ENCODE measurements around the gene PRPS1. TPM values are rescaled to one million over a fixed set of nuclear protein-coding genes. Genes with fewer than 3 reads are reported as not detected.
A peak's percentile ranks its signal among the peaks of the same experiment; 100 is the strongest.

The PRPS1 gene
- 11.8 and 15.0 TPM in 2 replicates for total RNA-seq

DNA sequence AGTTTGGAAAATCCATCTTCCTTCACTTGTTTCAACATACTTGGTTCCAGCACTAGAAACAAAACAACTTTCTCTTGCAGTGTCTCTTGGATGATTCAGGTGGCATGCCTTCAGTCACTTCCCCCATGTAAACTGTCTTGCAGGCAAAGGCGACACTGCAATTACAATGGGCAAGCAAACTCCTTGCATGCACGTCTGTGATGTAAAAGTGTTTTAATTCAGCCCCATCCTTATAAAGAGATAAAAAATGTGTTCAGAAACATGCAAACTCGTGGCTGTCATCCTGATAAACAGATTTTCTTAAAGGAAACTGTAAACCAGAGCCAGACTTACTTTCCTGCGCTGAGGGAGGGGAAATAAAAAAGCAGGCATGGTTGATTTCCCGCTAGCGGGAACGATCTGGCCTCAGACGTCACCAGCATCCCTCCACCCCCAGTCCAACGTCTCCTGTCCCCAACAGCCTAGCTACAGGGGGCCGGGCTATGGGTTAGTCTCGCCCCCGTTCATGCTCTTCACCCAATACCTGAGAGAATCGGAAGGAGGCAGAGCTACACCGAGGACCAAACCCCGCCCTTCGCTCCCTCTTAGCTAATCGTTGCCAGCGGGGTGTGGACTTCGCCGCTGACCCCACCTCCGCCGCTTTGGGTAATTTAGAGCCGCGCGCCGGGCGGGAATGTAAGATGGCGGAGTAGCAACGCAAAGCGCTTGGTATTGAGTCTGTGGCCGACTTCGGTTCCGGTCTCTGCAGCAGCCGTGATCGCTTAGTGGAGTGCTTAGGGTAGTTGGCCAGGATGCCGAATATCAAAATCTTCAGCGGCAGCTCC, at the start of gene PRPS1:
Gene PRPS1 (plus strand): TSS at position 673 of the 824 bp plus-strand sequence. CDS start 119 bp downstream, at position 792.
- TF ChIP-seq, protein P1, sequence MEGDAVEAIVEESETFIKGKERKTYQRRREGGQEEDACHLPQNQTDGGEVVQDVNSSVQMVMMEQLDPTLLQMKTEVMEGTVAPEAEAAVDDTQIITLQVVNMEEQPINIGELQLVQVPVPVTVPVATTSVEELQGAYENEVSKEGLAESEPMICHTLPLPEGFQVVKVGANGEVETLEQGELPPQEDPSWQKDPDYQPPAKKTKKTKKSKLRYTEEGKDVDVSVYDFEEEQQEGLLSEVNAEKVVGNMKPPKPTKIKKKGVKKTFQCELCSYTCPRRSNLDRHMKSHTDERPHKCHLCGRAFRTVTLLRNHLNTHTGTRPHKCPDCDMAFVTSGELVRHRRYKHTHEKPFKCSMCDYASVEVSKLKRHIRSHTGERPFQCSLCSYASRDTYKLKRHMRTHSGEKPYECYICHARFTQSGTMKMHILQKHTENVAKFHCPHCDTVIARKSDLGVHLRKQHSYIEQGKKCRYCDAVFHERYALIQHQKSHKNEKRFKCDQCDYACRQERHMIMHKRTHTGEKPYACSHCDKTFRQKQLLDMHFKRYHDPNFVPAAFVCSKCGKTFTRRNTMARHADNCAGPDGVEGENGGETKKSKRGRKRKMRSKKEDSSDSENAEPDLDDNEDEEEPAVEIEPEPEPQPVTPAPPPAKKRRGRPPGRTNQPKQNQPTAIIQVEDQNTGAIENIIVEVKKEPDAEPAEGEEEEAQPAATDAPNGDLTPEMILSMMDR (IDR thresholded peaks at IDR 0.05; ENCODE audit: insufficient read depth, low read length, severe bottlenecking): no peak
- FAIRE-seq (no peak), DNase-seq (ENCODE audit: low read depth) (peak; percentile 87)
- Histone ChIP-seq H3K4me3 (ENCODE audit: low read depth, low read length) (peak within 1 kb of the TSS; percentile 52), H3K27me3 (ENCODE audit: control insufficient read depth, insufficient read depth, low read length) (no peaks in the 10 kb centered on the region), H3K36me3 (ENCODE audit: control insufficient read depth, insufficient read depth, low read length) (no peaks in the 10 kb centered on the region)

DNA sequence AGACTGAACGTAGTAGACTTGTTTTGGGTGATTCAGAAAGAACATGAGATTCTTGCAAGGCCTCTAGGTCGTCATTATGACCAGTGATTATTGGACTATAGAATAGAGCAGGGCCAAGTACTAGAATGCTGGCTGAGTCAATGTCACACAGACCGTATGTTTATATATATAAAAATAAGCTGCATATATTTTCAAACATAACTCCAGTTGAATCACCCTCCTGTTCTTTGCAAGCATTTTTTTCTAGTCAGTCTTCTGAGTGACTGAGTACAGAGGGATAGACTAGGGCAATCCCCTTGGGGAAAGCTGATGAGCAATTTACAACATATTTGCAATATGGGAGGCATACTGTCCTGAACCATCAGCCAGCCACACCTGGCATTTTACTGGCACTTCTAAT, 48.4 kb upstream of the PRPS1 start:
- Histone ChIP-seq H3K27me3 (ENCODE audit: control insufficient read depth, insufficient read depth, low read length) (no peaks in the 10 kb centered on the region), H3K36me3 (ENCODE audit: control insufficient read depth, insufficient read depth, low read length) (no peaks in the 10 kb centered on the region), H3K4me3 (ENCODE audit: low read depth, low read length) (no peak overlapping the region)
- TF ChIP-seq, protein P1 (IDR thresholded peaks at IDR 0.05; ENCODE audit: insufficient read depth, low read length, severe bottlenecking): no peak
- DNase-seq (ENCODE audit: low read depth): peak; percentile 37
- no peak for FAIRE-seq

DNA sequence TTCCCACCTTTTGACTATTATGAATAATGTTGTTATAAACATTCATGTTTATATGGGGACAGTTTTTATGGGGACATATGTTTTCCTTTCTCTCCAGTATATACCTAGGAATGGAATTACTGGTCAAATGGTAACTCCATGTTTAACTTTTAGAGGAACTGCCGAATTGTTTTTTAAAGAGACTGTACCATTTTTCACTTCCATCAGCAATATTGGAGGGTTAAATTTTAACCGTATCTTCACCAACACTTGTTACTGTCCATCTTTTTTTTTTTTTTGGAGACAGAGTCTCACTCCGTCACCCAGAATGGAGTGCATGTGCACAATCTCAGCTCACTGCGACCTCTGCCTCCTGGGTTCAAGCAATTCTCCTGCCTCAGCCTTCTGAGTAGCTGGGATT, 46.4 kb upstream of the PRPS1 start:
- TF ChIP-seq, protein P1 (IDR thresholded peaks at IDR 0.05; ENCODE audit: insufficient read depth, low read length, severe bottlenecking): no peak
- DNase-seq (ENCODE audit: low read depth) (no peak), FAIRE-seq (no peak)
- H3K36me3 ChIP-seq (ENCODE audit: control insufficient read depth, insufficient read depth, low read length): no peaks in the 10 kb centered on the region
- H3K4me3 ChIP-seq (ENCODE audit: low read depth, low read length): no peak overlapping the region
- no peaks in the 10 kb centered on the region for H3K27me3 ChIP-seq (ENCODE audit: control insufficient read depth, insufficient read depth, low read length)

DNA sequence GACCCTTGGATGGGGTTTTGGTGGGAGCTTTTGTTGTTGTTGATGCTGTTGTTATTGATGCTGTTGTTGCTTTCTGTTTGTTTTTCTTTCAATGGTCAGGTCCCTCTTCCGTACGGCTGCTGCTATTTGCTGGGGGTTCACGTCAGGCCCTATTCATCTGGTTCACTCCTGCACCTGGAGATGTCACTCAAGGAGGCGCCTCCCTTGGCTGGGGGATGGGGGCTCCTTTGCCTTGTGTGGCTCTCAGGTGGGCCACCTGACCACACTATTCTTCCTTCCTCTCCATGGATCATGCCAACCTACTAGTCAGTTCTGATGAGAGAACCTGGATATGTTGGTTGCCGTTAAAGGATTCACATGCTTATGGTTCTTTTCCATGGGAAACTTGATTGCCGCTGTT, 39.1 kb upstream of the PRPS1 start:
- H3K27me3 ChIP-seq (ENCODE audit: control insufficient read depth, insufficient read depth, low read length): no peaks in the 10 kb centered on the region
- TF ChIP-seq, protein P1 (IDR thresholded peaks at IDR 0.05; ENCODE audit: insufficient read depth, low read length, severe bottlenecking): no peak
- H3K4me3 ChIP-seq (ENCODE audit: low read depth, low read length): no peak overlapping the region
- DNase-seq (ENCODE audit: low read depth): no peak
- H3K36me3 ChIP-seq (ENCODE audit: control insufficient read depth, insufficient read depth, low read length): no peaks in the 10 kb centered on the region
- no peak for FAIRE-seq

DNA sequence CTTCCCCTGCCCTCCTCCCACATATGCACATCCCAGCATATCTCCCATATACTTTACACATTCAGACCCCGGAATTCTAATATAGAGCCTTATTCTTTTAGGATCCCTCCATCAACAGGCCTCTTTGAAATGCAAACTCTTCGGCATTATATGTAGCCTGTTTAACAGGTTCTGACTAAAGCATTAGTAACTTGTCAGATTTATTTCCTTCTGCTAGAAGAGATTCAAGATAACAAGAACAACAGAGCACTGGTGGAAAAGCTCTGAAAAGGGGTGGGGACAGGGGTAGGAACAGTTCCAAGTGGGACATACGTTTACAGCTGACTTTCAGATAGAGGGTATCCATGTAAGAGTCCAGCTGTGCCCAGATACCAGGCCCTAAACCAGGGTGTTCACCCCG, 31.7 kb upstream of the PRPS1 start:
- DNase-seq (ENCODE audit: low read depth) (peak; percentile 51), FAIRE-seq (no peak)
- Histone ChIP-seq H3K36me3 (ENCODE audit: control insufficient read depth, insufficient read depth, low read length) (no peaks in the 10 kb centered on the region), H3K27me3 (ENCODE audit: control insufficient read depth, insufficient read depth, low read length) (no peaks in the 10 kb centered on the region), H3K4me3 (ENCODE audit: low read depth, low read length) (no peak overlapping the region)
- TF ChIP-seq, protein P1 (IDR thresholded peaks at IDR 0.05; ENCODE audit: insufficient read depth, low read length, severe bottlenecking): no peak

All from bronchial epithelial cell (primary cell).